HCT116 (cell line): ENCODE data around the gene GNB1. TPM values are rescaled to one million over a fixed set of nuclear protein-coding genes. Genes with fewer than 3 reads are reported as not detected.

Source experiments
- ATAC-seq: fragments of 200-7000 bp; cut with Tn5 transposase; 2 replicates; pipeline ENCODE4 v1.9.1; 2020; ENCODE audit warnings: mild to moderate bottlenecking, moderate library complexity
- BruUV-seq: library from RNA; stranded (reverse); fragments of 400-500 nt; replicated peaks from 2 replicates; lab custom pipeline; 2021; lab: Mats Ljungman, UMichigan
- CTCF ChIA-PET: fragments of 300-600 bp; sonication (Branson Sonifier 250); formaldehyde crosslinking; loops from one replicate; lab custom pipeline; 2021; ENCODE audit warnings: antibody characterized with exemption; lab: Charles Lee
- POLR2A ChIA-PET: fragments of 300-600, 350-600 bp; sonication (Branson Sonifier 250); formaldehyde crosslinking; loops from one replicate; lab custom pipeline; 2021; ENCODE audit warnings: antibody characterized with exemption; lab: Charles Lee
- RAD21 ChIA-PET, 2 experiments: fragments of 300-600 bp; sonication (Branson Sonifier 250); formaldehyde crosslinking; loops; one replicate each; lab custom pipeline; 2023; ENCODE audit warnings: low total read pairs in 2 of 2; ENCODE audit not compliant: uncharacterized antibody in 2 of 2, unreplicated experiment in 2 of 2, low non-redundant PET in 1 of 2; lab: Charles Lee
- DNase-seq: peaks from one replicate; pipeline ENCODE4 v3.0.0-alpha.2; 2010; ENCODE audit warnings: low read depth, low spot score
- H2AFZ ChIP-seq: fragments of 200-600 bp; shearing (Covaris generic), sonication (generic); 2 replicates; pipeline ENCODE4 v1.6.1; 2017; ENCODE audit warnings: low read depth, mixed run types, mixed read lengths, antibody characterized with exemption, low read length; ENCODE audit not compliant: poor library complexity, severe bottlenecking
- H3K27ac ChIP-seq: 2 replicates; pipeline ENCODE4 v1.5.1; 2012; ENCODE audit warnings: low read depth, low read length
- H3K27me3 ChIP-seq: fragments of 200-600 bp; sonication (generic); 2 replicates; pipeline ENCODE4 v1.6.1; 2016; ENCODE audit warnings: mixed run types, low read length, mixed read lengths; ENCODE audit not compliant: insufficient read depth
- H3K36me3 ChIP-seq, 2 experiments: fragments of 200-500 bp in 1 of 2; fragments of 200-600 bp in 1 of 2; sonication (Bioruptor generic) in 1 of 2; sonication (generic) in 1 of 2; 2 replicates each; pipeline versions ENCODE4 v1.5.1 to v1.6.1; 2014 to 2016; ENCODE audit warnings: low read length in 2 of 2, inconsistent platforms in 1 of 2, mixed read lengths in 1 of 2, mixed run types in 1 of 2; ENCODE audit not compliant: insufficient read depth in 2 of 2, control insufficient read depth in 1 of 2
- H3K4me1 ChIP-seq, 2 experiments: fragments of 200-600 bp in 1 of 2; sonication (generic) in 1 of 2; 2 replicates each; pipeline versions ENCODE4 v1.5.1 to v1.6.1; 2012 to 2017; ENCODE audit warnings: low read length in 2 of 2, inconsistent platforms in 1 of 2, mild to moderate bottlenecking in 1 of 2, mixed read lengths in 1 of 2, mixed run types in 1 of 2, moderate library complexity in 1 of 2; ENCODE audit not compliant: insufficient read depth in 2 of 2, control insufficient read depth in 1 of 2
- H3K4me2 ChIP-seq: fragments of 200-600 bp; sonication (generic); 2 replicates; pipeline ENCODE4 v1.6.1; 2017; ENCODE audit warnings: mixed run types, low read length, mixed read lengths
- H3K4me3 ChIP-seq, 2 experiments: fragments of 200-600 bp in 1 of 2; sonication (generic) in 1 of 2; replicated peaks in 1 of 2; 2 replicates each; pipeline ENCODE4 v1.5.1; 2011 to 2016; ENCODE audit warnings: low read length in 2 of 2, control low read depth in 1 of 2, low read depth in 1 of 2, mild to moderate bottlenecking in 1 of 2, mixed read lengths in 1 of 2, mixed run types in 1 of 2
- H3K79me2 ChIP-seq: fragments of 200-600 bp; sonication (generic); 2 replicates; pipeline ENCODE4 v1.6.1; 2017; ENCODE audit warnings: mild to moderate bottlenecking, mixed run types, low read length, moderate library complexity, mixed read lengths; ENCODE audit not compliant: insufficient read depth
- H3K9ac ChIP-seq: fragments of 200-600 bp; sonication (generic); 2 replicates; pipeline ENCODE4 v1.6.1; 2016; ENCODE audit warnings: low read length, mixed read lengths
- H3K9me2 ChIP-seq: fragments of 200-600 bp; sonication (generic), shearing (Covaris generic); 2 replicates; pipeline ENCODE4 v1.6.1; 2017; ENCODE audit warnings: mixed run types, mild to moderate bottlenecking, moderate library complexity; ENCODE audit not compliant: insufficient read depth
- H3K9me3 ChIP-seq, 2 experiments: fragments of 200-500 bp in 1 of 2; fragments of 200-600 bp in 1 of 2; sonication (Bioruptor generic) in 1 of 2; sonication (generic) in 1 of 2; 2 replicates each; pipeline ENCODE4 v1.6.1; 2014 to 2017; ENCODE audit warnings: low read length in 2 of 2, mixed read lengths in 2 of 2, inconsistent platforms in 1 of 2, low read depth in 1 of 2, mild to moderate bottlenecking in 1 of 2, mixed run types in 1 of 2, moderate library complexity in 1 of 2; ENCODE audit not compliant: control insufficient read depth in 1 of 2, insufficient read depth in 1 of 2
- H4K20me1 ChIP-seq: fragments of 200-600 bp; sonication (generic), shearing (Covaris generic); 2 replicates; pipeline ENCODE4 v1.6.1; 2017; ENCODE audit warnings: mixed run types, mild to moderate bottlenecking, moderate library complexity; ENCODE audit not compliant: insufficient read depth
- CBX3 ChIP-seq: IDR thresholded peaks from 2 replicates; pipeline ENCODE4 v1.6.1; 2012; ENCODE audit warnings: low read depth
- EGR1 ChIP-seq: IDR thresholded peaks from 2 replicates; pipeline ENCODE4 v1.6.1; 2012; ENCODE audit warnings: low read depth
- EZH2 ChIP-seq: fragments of 200-600 bp; sonication (generic); IDR thresholded peaks from 2 replicates; pipeline ENCODE4 v1.6.1; 2017; ENCODE audit warnings: antibody characterized with exemption, mixed run types
- EZH2phosphoT487 ChIP-seq: fragments of 200-600 bp; IDR thresholded peaks from 2 replicates; pipeline ENCODE4 v1.6.1; 2018; ENCODE audit warnings: antibody characterized with exemption, borderline replicate concordance
- FOSL1 ChIP-seq: IDR thresholded peaks from 2 replicates; pipeline ENCODE4 v1.6.1; 2012; ENCODE audit warnings: low read depth
- JUND ChIP-seq: IDR thresholded peaks from 2 replicates; pipeline ENCODE4 v1.6.1; 2012
- POLR2AphosphoS5 ChIP-seq: IDR thresholded peaks from 2 replicates; pipeline ENCODE4 v1.6.1; 2011; ENCODE audit warnings: mild to moderate bottlenecking, low read depth, low read length, moderate library complexity
- RAD21 ChIP-seq: IDR thresholded peaks from 2 replicates; pipeline ENCODE4 v1.6.1; 2012; ENCODE audit warnings: low read depth, mild to moderate bottlenecking
- SP1 ChIP-seq: IDR thresholded peaks from 2 replicates; pipeline ENCODE4 v1.6.1; 2012; ENCODE audit warnings: low read depth
- SRF ChIP-seq: IDR thresholded peaks from 2 replicates; pipeline ENCODE4 v1.6.1; 2012; ENCODE audit warnings: low read depth
- TCF7L2 ChIP-seq: IDR thresholded peaks from 2 replicates; pipeline ENCODE4 v1.7.0; 2011; ENCODE audit warnings: borderline replicate concordance, inconsistent platforms; ENCODE audit not compliant: insufficient read depth, insufficient read length; ENCODE audit errors: extremely low read depth
- YY1 ChIP-seq: IDR thresholded peaks from 2 replicates; pipeline ENCODE4 v1.6.1; 2011; ENCODE audit warnings: low read length, low read depth, moderate library complexity, mild to moderate bottlenecking; ENCODE audit not compliant: insufficient replicate concordance; ENCODE audit errors: extremely low read depth
- ZFX ChIP-seq: fragments of 450-650 bp; IDR thresholded peaks from 2 replicates; pipeline ENCODE4 v1.6.1; 2017
- intact Hi-C: fragments of 100-400 bp; cut with micrococcal nuclease; formaldehyde crosslinking; loops from 2 replicates; pipeline ENCODE4 v1.10.0; 2022
- total RNA-seq: library from RNA; stranded (reverse); gene quantifications from one replicate; pipeline ENCODE4 v1.2.1, GENCODE V29; 2021; ENCODE audit not compliant: unreplicated experiment
- TF ChIP-seq, protein P1 (sequence below): IDR thresholded peaks from 2 replicates; pipeline ENCODE4 v1.6.1; 2012
- TF ChIP-seq, protein P2 (sequence below): IDR thresholded peaks from 2 replicates; pipeline ENCODE4 v1.6.1; 2011; ENCODE audit warnings: mild to moderate bottlenecking, low read length, moderate library complexity; ENCODE audit not compliant: insufficient replicate concordance; ENCODE audit errors: extremely low read depth

The GNB1 gene
- total RNA-seq, 1 experiment from 2014 or later = 371 TPM

DNA sequence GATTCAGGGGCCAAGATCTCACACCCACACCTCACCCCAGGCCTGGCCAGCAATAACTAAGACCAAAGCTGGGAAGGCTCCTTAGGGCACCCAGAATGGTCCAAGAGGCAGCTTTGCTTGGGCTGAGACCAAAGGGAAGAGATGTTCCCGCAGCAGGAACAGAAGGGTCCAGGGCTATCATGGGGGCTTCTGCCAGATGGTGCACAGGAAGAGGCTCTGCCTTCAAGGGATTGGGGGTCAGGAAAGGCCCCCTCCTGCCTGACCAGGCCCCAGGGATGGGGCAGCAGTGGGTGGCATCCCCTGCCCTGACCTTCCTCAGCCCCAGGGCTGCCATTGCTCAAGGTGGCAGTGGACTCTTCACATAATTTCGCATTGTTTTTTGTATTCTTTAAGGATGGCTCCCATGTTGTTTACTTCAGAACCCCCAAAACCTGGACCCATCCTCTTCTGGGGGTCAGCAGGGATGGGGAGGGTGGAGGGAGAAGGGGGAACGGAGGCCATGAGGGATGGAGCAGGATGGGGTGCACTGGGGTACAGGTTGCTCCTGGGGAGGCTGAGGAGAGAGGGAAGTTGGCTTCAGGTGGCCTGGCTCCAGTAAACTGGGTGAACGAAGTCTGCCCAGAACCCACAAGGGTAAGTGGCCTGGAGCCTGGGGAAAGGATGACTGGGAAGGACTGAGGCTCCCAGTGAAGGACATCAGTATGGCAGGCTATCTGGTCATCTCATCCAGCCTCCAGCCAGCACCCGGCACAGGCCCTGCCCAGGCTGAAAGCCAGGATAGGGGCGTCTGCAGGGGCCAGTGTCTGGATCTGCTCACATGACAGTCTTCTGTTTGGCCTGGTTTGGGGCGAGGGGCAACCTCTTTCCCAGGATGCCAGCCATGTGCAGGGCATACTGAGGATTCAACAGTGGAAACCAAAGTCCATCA lies 110.0 kb downstream of the GNB1 start:
- no peak for ATAC-seq
- ChIA-PET POLR2A (no interaction called here), CTCF (interaction anchor here (2.6 kb wide), 1 partner anchor 8 kb away, joined by 11 read pairs; no protein-coding TSS in a partner anchor), RAD21 (no interaction called here)
- DNase-seq = no peak
- H3K36me3 ChIP-seq = peaks cover 9 to 13% of the 10 kb centered on the region in 2 experiments; a peak in 3 of 4 replicates
- no peaks in the 10 kb centered on the region for H3K9me3 ChIP-seq
- H2AFZ ChIP-seq = no peak overlapping the region
- H3K9ac ChIP-seq = no peak overlapping the region
- H3K27me3 ChIP-seq = no peaks in the 10 kb centered on the region
- no peak for TF ChIP-seq EZH2
- no peak for TF ChIP-seq YY1
- no peak for TF ChIP-seq EGR1
- TF ChIP-seq, protein P1, sequence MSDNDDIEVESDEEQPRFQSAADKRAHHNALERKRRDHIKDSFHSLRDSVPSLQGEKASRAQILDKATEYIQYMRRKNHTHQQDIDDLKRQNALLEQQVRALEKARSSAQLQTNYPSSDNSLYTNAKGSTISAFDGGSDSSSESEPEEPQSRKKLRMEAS = no peak
- no peak for TF ChIP-seq CBX3
- no peak for TF ChIP-seq JUND
- no peak for TF ChIP-seq ZFX
- TF ChIP-seq TCF7L2 = no peak
- TF ChIP-seq FOSL1 = no peak
- no peak for TF ChIP-seq EZH2phosphoT487
- TF ChIP-seq SP1 = no peak
- no peak for TF ChIP-seq SRF
- TF ChIP-seq RAD21 = no peak
- TF ChIP-seq, protein P2, sequence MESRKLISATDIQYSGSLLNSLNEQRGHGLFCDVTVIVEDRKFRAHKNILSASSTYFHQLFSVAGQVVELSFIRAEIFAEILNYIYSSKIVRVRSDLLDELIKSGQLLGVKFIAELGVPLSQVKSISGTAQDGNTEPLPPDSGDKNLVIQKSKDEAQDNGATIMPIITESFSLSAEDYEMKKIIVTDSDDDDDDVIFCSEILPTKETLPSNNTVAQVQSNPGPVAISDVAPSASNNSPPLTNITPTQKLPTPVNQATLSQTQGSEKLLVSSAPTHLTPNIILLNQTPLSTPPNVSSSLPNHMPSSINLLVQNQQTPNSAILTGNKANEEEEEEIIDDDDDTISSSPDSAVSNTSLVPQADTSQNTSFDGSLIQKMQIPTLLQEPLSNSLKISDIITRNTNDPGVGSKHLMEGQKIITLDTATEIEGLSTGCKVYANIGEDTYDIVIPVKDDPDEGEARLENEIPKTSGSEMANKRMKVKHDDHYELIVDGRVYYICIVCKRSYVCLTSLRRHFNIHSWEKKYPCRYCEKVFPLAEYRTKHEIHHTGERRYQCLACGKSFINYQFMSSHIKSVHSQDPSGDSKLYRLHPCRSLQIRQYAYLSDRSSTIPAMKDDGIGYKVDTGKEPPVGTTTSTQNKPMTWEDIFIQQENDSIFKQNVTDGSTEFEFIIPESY = no peak
- no peak for TF ChIP-seq POLR2AphosphoS5
- H3K79me2 ChIP-seq = peaks cover 22% of the 10 kb centered on the region
- no peaks in the 10 kb centered on the region; the same call in 1 of the 2 replicates for H4K20me1 ChIP-seq
- intact Hi-C loops = no loop called here
- no TSS peak for BruUV-seq
- H3K4me2 ChIP-seq = no peak overlapping the region
- peak overlapping the region; percentile 24; the same call in 1 of the 2 replicates for H3K27ac ChIP-seq
- H3K9me2 ChIP-seq = no peaks in the 10 kb centered on the region
- peaks cover 22 to 45% of the 10 kb centered on the region in 2 experiments; a peak in 3 of 4 replicates for H3K4me1 ChIP-seq
- H3K4me3 ChIP-seq = no peak overlapping the region
